ENCODE results near the gene SLC38A8.

The SLC38A8 gene

DNA sequence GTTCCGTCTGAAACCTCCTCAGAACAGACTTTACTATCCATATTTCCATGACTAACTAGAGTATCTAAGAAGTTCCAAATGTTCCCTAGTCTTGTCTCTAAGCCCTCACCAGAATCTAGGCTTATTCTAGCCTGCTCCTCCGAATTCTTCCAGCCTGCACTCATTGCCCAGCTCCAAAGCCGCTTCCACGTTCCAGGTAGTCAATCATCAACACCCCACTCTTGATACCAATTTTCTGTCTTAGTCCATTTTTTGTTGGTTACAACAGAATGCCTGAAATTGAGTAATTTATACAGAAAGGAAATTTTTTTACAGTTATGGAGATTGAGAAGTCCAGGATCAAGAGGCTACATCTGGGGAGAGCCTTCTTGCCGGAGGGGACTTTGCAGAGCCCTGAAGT is 21.1 kb downstream of the SLC38A8 start:
- Histone ChIP-seq H3K9me3 (ENCODE audit: insufficient read depth, low read depth, low read length) (peaks cover 7% of the 10 kb centered on the region), H3K27me3 (ENCODE audit: insufficient read depth, low read length) (no peaks in the 10 kb centered on the region), H3K9ac (ENCODE audit: low read depth, low read length) (no peak overlapping the region), H3K36me3 (ENCODE audit: insufficient read depth, low read depth, low read length) (no peaks in the 10 kb centered on the region), H3K4me1 (ENCODE audit: insufficient read depth, low read length) (peaks cover 9% of the 10 kb centered on the region; the same call in 1 of the 2 replicates), H3K4me3 (ENCODE audit: low read length) (no peak overlapping the region), H3K27ac (ENCODE audit: low read length) (no peak overlapping the region)

DNA sequence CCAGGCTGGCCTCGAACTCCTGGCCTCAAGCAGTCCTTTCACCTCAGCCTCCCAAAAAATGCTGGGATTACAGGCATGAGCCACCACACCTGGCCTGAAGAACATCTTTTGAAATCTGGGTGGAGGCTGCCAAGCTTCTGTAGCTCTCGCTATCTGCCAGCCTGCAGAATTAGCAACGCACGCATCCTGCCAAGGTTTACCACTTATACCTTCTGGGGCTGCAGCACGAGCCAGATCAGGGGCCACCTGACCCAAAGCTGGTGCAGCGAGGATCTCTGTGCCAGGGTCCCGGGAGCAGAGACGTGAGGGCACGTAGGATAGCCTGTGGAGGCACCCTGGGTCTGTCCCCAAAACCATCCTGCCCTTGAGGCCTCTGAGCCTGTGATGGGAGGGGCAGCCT is 22.2 kb downstream of the SLC38A8 start:
- Histone ChIP-seq H3K27ac (ENCODE audit: low read length) (no peak overlapping the region), H3K9ac (ENCODE audit: low read depth, low read length) (no peak overlapping the region), H3K36me3 (ENCODE audit: insufficient read depth, low read depth, low read length) (no peaks in the 10 kb centered on the region), H3K4me1 (ENCODE audit: insufficient read depth, low read length) (peaks cover 9% of the 10 kb centered on the region; the same call in 1 of the 2 replicates), H3K9me3 (ENCODE audit: insufficient read depth, low read depth, low read length) (peaks cover 7% of the 10 kb centered on the region), H3K27me3 (ENCODE audit: insufficient read depth, low read length) (no peaks in the 10 kb centered on the region), H3K4me3 (ENCODE audit: low read length) (no peak overlapping the region)

DNA sequence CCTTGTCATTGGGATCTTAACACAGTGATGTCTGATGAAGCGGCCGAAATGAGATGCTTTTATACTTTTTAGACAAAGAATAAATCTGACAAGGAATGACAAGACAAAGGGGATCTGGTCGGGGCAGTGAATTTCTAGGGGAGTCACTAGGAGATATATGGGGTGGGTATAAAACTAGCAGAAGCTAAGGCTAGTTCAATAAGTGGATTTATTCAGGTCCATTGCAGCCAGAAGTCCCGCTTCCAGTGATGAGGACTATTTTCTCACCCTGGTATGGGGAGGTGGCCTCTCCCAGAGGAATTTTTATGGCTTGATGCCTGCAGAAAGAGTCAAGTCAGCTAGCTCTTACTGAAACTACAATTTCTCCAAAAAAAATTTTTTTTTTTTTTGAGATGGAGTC is 23.9 kb downstream of the SLC38A8 start:
- H3K27ac ChIP-seq (ENCODE audit: low read length): no peak overlapping the region
- H3K27me3 ChIP-seq (ENCODE audit: insufficient read depth, low read length): no peaks in the 10 kb centered on the region

DNA sequence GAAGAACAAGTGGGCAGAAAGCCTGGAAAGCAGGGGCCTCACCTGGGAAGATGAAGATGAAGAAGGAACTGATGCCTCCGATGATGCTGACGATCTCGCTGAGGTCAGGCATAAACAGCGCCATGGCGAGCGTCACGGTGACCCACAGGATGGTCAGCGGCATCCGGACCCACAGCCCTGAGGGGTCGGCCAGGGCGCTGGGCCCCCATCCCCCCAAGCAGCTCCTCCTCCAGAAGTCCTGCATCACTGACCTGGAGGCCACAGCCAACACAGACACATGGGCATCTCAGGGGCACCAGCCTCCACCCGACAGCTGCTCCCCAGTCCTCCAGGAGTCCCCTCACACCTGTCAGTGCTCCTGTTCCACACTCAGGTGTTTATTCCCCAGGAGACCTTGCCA is 26.1 kb downstream of the SLC38A8 start:
- Histone ChIP-seq H3K4me3 (ENCODE audit: low read length) (no peak overlapping the region), H3K27me3 (ENCODE audit: insufficient read depth, low read length) (no peaks in the 10 kb centered on the region), H3K9ac (ENCODE audit: low read depth, low read length) (no peak overlapping the region), H3K9me3 (ENCODE audit: insufficient read depth, low read depth, low read length) (peaks cover 3% of the 10 kb centered on the region), H3K36me3 (ENCODE audit: insufficient read depth, low read depth, low read length) (no peaks in the 10 kb centered on the region), H3K4me1 (ENCODE audit: insufficient read depth, low read length) (peaks cover 3% of the 10 kb centered on the region; the same call in 1 of the 2 replicates), H3K27ac (ENCODE audit: low read length) (no peak overlapping the region)

More for the DNA sequence above, 23.9 kb downstream of the SLC38A8 start:
- Histone ChIP-seq H3K36me3 (ENCODE audit: insufficient read depth, low read depth, low read length) (no peaks in the 10 kb centered on the region), H3K4me3 (ENCODE audit: low read length) (no peak overlapping the region), H3K9me3 (ENCODE audit: insufficient read depth, low read depth, low read length) (peaks cover 7% of the 10 kb centered on the region), H3K9ac (ENCODE audit: low read depth, low read length) (no peak overlapping the region), H3K4me1 (ENCODE audit: insufficient read depth, low read length) (peaks cover 11% of the 10 kb centered on the region; the same call in 1 of the 2 replicates)

- no peak overlapping the region for H3K27ac ChIP-seq (ENCODE audit: low read length)
- H3K36me3 ChIP-seq (ENCODE audit: insufficient read depth, low read depth, low read length): no peaks in the 10 kb centered on the region
- no peaks in the 10 kb centered on the region for H3K9me3 ChIP-seq (ENCODE audit: insufficient read depth, low read depth, low read length)
- H3K9ac ChIP-seq (ENCODE audit: low read depth, low read length): no peak overlapping the region
- no peak overlapping the region for H3K4me3 ChIP-seq (ENCODE audit: low read length)
- H3K4me1 ChIP-seq (ENCODE audit: insufficient read depth, low read length): peaks cover 3% of the 10 kb centered on the region; the same call in 1 of the 2 replicates
- H3K27me3 ChIP-seq (ENCODE audit: insufficient read depth, low read length): no peaks in the 10 kb centered on the region
These were observed 27.2 kb downstream of the SLC38A8 start for GRCh38 chr16:84015399-84015798.

DNA sequence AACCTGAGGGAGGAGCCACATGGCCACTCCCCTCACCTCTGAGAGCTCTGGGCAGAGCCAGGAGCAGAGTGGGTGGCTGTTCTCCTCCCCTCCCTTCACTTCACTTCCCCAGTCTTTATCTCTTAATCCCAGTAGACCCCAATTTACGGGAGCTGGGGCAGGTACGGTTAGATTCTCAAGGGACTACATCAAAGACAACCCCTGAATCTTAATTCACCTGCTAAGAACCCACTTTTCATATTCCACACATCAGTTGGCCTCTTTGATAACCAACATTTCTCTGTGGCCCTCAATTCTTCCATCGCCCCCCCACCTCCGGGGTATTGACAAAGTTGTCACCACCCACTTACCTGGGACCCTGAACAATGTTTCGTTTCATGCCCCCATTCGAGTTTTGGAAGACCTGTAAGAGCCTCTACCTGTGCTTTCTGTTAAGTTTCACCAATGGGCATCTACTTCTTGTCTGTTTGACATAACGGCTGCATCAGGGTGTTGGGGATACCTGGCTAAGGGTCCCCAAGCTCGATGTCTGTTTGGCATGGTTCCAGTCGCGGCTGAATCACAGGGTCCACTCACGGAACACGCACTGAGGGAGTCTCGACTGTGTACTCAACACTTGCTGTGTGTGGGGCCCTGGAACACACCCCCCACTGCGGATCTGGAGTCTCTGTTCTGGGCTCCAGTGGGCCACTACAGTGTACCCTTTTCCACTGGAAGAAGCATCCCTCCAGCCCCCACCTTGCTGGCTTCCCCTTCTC is 27.8 kb downstream of the SLC38A8 start:
- H3K27ac ChIP-seq (ENCODE audit: low read length): no peak overlapping the region
- H3K36me3 ChIP-seq (ENCODE audit: insufficient read depth, low read depth, low read length): no peaks in the 10 kb centered on the region
- H3K9me3 ChIP-seq (ENCODE audit: insufficient read depth, low read depth, low read length): no peaks in the 10 kb centered on the region
- no peak overlapping the region for H3K4me3 ChIP-seq (ENCODE audit: low read length)
- peaks cover 3% of the 10 kb centered on the region; the same call in 1 of the 2 replicates for H3K4me1 ChIP-seq (ENCODE audit: insufficient read depth, low read length)
- H3K9ac ChIP-seq (ENCODE audit: low read depth, low read length): no peak overlapping the region
- H3K27me3 ChIP-seq (ENCODE audit: insufficient read depth, low read length): no peaks in the 10 kb centered on the region

GRCh38 chr16:84013787-84014569 is 28.6 kb downstream of the SLC38A8 start:
- Histone ChIP-seq H3K4me3 (ENCODE audit: low read length) (no peak overlapping the region), H3K27me3 (ENCODE audit: insufficient read depth, low read length) (no peaks in the 10 kb centered on the region), H3K9me3 (ENCODE audit: insufficient read depth, low read depth, low read length) (no peaks in the 10 kb centered on the region), H3K4me1 (ENCODE audit: insufficient read depth, low read length) (peaks cover 3% of the 10 kb centered on the region; the same call in 1 of the 2 replicates), H3K9ac (ENCODE audit: low read depth, low read length) (no peak overlapping the region), H3K27ac (ENCODE audit: low read length) (no peak overlapping the region), H3K36me3 (ENCODE audit: insufficient read depth, low read depth, low read length) (no peaks in the 10 kb centered on the region)

GRCh38 chr16:84009282-84009681 is 33.3 kb downstream of the SLC38A8 start:
- no peaks in the 10 kb centered on the region for H3K4me1 ChIP-seq (ENCODE audit: insufficient read depth, low read length)
- H3K27me3 ChIP-seq (ENCODE audit: insufficient read depth, low read length): no peaks in the 10 kb centered on the region
- no peak overlapping the region for H3K27ac ChIP-seq (ENCODE audit: low read length)
- H3K36me3 ChIP-seq (ENCODE audit: insufficient read depth, low read depth, low read length): no peaks in the 10 kb centered on the region
- no peak overlapping the region for H3K9ac ChIP-seq (ENCODE audit: low read depth, low read length)
- H3K4me3 ChIP-seq (ENCODE audit: low read length): no peak overlapping the region
- no peaks in the 10 kb centered on the region for H3K9me3 ChIP-seq (ENCODE audit: insufficient read depth, low read depth, low read length)

DNA sequence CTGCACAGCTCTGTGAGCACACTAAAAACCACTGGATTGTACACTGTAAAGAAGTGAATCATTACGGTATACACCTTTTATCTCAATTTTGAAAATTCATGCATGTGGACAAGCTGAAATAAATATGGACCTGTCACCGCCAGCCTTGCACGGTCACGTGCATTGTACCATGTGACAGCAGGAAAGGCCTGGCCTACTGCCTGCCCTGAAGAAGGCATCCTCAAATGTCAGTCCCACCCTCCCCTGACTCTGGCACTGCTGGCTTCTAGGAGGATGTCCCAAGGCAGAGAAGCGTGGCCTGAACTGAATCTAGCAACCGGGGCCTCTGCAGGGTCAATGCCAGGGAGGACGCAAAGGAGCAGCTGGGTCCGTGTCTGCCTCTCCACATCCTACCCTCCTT is 34.6 kb downstream of the SLC38A8 start:
- Histone ChIP-seq H3K4me3 (ENCODE audit: low read length) (no peak overlapping the region), H3K9me3 (ENCODE audit: insufficient read depth, low read depth, low read length) (no peaks in the 10 kb centered on the region), H3K4me1 (ENCODE audit: insufficient read depth, low read length) (no peaks in the 10 kb centered on the region), H3K9ac (ENCODE audit: low read depth, low read length) (no peak overlapping the region), H3K27ac (ENCODE audit: low read length) (no peak overlapping the region), H3K27me3 (ENCODE audit: insufficient read depth, low read length) (no peaks in the 10 kb centered on the region), H3K36me3 (ENCODE audit: insufficient read depth, low read depth, low read length) (no peaks in the 10 kb centered on the region)

DNA sequence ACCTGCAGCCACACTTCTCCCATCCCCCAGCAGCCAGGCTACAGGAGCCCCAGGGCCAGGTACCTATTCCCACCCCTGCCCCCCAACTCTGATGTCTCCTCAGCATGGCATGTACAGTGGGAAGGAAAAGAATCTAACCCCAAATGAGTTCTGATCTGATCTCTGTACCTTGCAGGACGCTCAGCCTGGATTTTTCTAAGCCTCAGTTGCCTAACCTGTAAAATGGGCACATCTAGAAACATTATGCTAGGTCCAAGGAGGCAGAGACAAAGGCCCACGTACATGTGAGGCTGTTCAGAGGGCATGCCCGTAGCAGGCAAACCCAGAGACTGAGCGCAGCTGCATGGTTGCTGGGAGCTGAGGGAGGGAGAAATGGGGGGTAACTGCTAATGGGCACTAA is 35.1 kb downstream of the SLC38A8 start:
- no peaks in the 10 kb centered on the region for H3K9me3 ChIP-seq (ENCODE audit: insufficient read depth, low read depth, low read length)
- no peaks in the 10 kb centered on the region for H3K36me3 ChIP-seq (ENCODE audit: insufficient read depth, low read depth, low read length)
- H3K27me3 ChIP-seq (ENCODE audit: insufficient read depth, low read length): no peaks in the 10 kb centered on the region
- H3K27ac ChIP-seq (ENCODE audit: low read length): no peak overlapping the region
- H3K4me3 ChIP-seq (ENCODE audit: low read length): no peak overlapping the region
- no peaks in the 10 kb centered on the region for H3K4me1 ChIP-seq (ENCODE audit: insufficient read depth, low read length)
- no peak overlapping the region for H3K9ac ChIP-seq (ENCODE audit: low read depth, low read length)

DNA sequence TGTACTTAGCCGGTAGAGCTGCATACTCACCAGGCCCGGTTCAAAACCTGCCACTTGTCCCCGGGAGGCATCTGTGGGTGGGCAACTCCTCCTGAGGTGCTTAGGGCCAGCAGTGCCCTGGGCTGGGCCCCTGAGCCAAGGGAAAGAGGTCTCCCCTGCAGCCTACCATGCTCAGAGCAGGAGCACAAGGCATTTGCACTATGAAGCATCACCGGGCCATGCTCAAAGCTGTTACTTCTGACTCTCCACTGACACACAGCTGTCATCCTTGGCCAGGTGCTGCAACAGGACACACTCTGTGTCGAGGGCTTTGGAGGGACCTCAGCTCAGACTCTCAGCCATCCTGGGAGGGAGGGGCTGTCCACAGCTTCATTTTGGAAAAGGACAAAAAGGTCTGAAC is 37.2 kb downstream of the SLC38A8 start:
- Histone ChIP-seq H3K27me3 (ENCODE audit: insufficient read depth, low read length) (no peaks in the 10 kb centered on the region), H3K36me3 (ENCODE audit: insufficient read depth, low read depth, low read length) (no peaks in the 10 kb centered on the region), H3K4me3 (ENCODE audit: low read length) (no peak overlapping the region), H3K27ac (ENCODE audit: low read length) (no peak overlapping the region), H3K9me3 (ENCODE audit: insufficient read depth, low read depth, low read length) (no peaks in the 10 kb centered on the region), H3K4me1 (ENCODE audit: insufficient read depth, low read length) (no peaks in the 10 kb centered on the region), H3K9ac (ENCODE audit: low read depth, low read length) (no peak overlapping the region)

DNA sequence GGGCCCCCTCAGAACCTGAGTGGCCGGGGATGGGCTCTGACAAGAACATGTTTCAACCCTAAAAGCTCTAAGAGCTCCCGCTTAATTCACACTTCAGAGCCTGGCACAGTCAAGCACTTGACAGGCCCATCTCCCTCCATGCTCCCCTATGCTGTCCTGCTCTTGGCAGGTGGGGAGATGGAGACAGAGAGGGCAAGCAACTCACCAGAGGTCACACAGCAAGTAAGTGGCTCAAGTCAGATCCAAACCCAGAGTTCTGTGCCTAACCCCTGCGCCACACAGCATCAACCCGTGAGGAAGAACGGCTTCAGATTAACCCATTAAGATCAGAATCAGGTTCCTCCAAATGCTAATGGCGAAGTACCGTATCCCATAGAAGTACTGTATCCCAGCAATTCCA is 38.2 kb downstream of the SLC38A8 start:
- H3K36me3 ChIP-seq (ENCODE audit: insufficient read depth, low read depth, low read length): no peaks in the 10 kb centered on the region
- H3K4me3 ChIP-seq (ENCODE audit: low read length): no peak overlapping the region
- H3K9ac ChIP-seq (ENCODE audit: low read depth, low read length): no peak overlapping the region
- no peaks in the 10 kb centered on the region for H3K4me1 ChIP-seq (ENCODE audit: insufficient read depth, low read length)
- no peaks in the 10 kb centered on the region for H3K9me3 ChIP-seq (ENCODE audit: insufficient read depth, low read depth, low read length)
- H3K27me3 ChIP-seq (ENCODE audit: insufficient read depth, low read length): no peaks in the 10 kb centered on the region
- no peak overlapping the region for H3K27ac ChIP-seq (ENCODE audit: low read length)
